Globus pallidus (tissue), 1 donor: ENCODE measurements around the gene MYO3B.
A peak's percentile ranks its signal among the peaks of the same experiment; 100 is the strongest.
"Not testable (repeated sequence)": the region's sequence is repeated elsewhere in the genome, so short reads cannot be mapped to it uniquely, and the experiment has no call there.

ENCODE experiments used
- DNase-seq: peaks from one replicate; pipeline ENCODE4 v3.0.0-alpha.2; 2015; ENCODE audit warnings: low spot score

The MYO3B gene

GRCh38 chr2:170509452-170510193 lies 331.7 kb downstream of the MYO3B start:
- DNase-seq, result no peak

- DNase-seq, result peak; percentile 91
Measured at GRCh38 chr2:170512266-170512665, 334.3 kb downstream of the MYO3B start.

GRCh38 chr2:170514140-170514539 lies 336.2 kb downstream of the MYO3B start:
- no peak for DNase-seq

GRCh38 chr2:170517538-170517937 lies 339.6 kb downstream of the MYO3B start:
- DNase-seq, result no peak

- DNase-seq, result no peak
Measured at GRCh38 chr2:170518911-170519310, 341.0 kb downstream of the MYO3B start.

GRCh38 chr2:170521299-170521698 lies 343.4 kb downstream of the MYO3B start:
- no peak for DNase-seq

GRCh38 chr2:170523506-170523905 lies 345.6 kb downstream of the MYO3B start:
- no peak for DNase-seq

- DNase-seq, result no peak
Measured at GRCh38 chr2:170524828-170525565, 347.1 kb downstream of the MYO3B start.

GRCh38 chr2:170525566-170525900 lies 347.6 kb downstream of the MYO3B start:
- DNase-seq, result peak; percentile 42

GRCh38 chr2:170530284-170530745 lies 352.4 kb downstream of the MYO3B start:
- peak; percentile 33 for DNase-seq

- DNase-seq, result no peak
Measured at GRCh38 chr2:170530803-170531564, 353.0 kb downstream of the MYO3B start.

- DNase-seq, result no peak
Measured at GRCh38 chr2:170531876-170532275, 353.9 kb downstream of the MYO3B start.

GRCh38 chr2:170533156-170533555 lies 355.2 kb downstream of the MYO3B start:
- no peak for DNase-seq

- no peak for DNase-seq
Measured at GRCh38 chr2:170535552-170535951, 357.6 kb downstream of the MYO3B start.

GRCh38 chr2:170544817-170545216 lies 366.9 kb downstream of the MYO3B start:
- DNase-seq, result no peak

- DNase-seq, result no peak
Measured at GRCh38 chr2:170548304-170548703, 370.4 kb downstream of the MYO3B start.

GRCh38 chr2:170550501-170550900 lies 372.6 kb downstream of the MYO3B start:
- no peak for DNase-seq

GRCh38 chr2:170551899-170552298 lies 374.0 kb downstream of the MYO3B start:
- not testable (repeated sequence) for DNase-seq

- DNase-seq, result no peak
Measured at GRCh38 chr2:170553748-170554147, 375.8 kb downstream of the MYO3B start.

GRCh38 chr2:170554278-170554955 lies 376.5 kb downstream of the MYO3B start:
- no peak for DNase-seq

- DNase-seq, result no peak
Measured at GRCh38 chr2:170562928-170563327, 385.0 kb downstream of the MYO3B start.

- DNase-seq, result no peak
Measured at GRCh38 chr2:170563401-170563800, 385.5 kb downstream of the MYO3B start.
